SH-SY5Y (cell line): ENCODE data around the gene FAM111B.

ENCODE experiments used
- GATA2 ChIP-seq: IDR thresholded peaks from 2 replicates; pipeline ENCODE4 v1.6.1; 2011; ENCODE audit warnings: mild to moderate bottlenecking, low read depth, low read length
- GATA3 ChIP-seq: IDR thresholded peaks from 2 replicates; pipeline ENCODE4 v1.6.1; 2011; ENCODE audit warnings: low read depth, mild to moderate bottlenecking, low read length, moderate library complexity

DNA sequence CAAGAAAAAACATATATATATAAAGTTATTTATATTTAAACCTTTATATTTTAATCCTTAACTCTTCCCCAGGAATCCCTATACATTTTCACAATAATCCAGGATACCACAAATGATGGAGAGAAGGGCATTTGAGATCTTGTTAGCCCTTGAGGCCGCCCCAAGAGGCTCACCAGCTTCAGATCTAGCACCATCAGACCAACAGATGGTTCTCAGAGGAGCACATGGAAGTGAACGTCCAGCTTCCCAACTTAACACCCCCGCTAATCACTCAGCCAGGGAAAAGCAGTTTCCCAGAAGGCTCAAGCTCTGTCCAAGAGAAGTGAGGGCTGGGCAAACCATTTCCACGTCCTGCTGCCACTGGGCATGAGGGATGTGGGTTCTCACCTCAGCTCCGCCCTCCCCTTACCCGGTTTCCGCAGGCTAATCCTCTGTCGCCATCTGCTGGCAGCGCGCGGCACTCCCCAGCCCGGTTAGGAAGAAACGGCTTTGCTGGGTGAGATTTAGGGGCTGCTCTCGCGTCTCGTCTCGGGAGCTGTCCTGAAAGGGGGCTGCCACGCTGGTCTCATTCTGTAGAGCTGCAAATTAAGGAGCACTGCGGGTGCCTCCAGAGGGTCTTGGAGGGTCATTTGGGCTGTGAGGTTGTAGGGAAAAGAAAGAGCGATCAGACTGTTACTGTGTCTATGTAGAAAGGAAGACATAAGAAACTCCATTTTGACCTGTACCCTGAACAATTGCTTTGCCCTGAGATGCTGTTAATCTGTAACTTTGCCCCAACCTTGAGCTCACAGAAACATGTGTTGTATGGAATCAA lies 28.8 kb downstream of the FAM111B start:
- TF ChIP-seq GATA3 (no peak), GATA2 (no peak)
